ENCODE measurements around the gene TBCK.

DNA sequence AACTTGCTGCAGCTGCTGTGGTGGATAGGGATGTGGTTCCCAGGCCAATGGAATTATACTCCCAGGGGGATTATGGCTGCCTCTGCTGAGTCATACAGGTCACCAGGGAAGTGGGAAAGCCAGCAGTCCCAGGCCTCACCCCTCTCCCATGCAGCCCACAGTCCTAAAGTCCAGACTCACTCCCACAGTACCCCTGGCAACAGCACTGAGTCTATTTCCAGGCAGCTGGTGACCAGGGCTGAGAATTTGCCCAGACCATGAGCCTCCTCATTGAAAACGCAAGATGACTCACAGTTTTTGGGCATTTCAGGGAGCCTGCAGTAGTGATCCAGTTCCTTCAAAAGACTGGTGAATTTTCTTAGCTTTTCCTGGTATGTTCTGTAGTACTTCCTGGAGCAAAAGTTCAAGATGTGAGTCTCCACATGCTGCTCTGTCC is 283.1 kb downstream of the TBCK start:
- TF ChIP-seq, protein P1, sequence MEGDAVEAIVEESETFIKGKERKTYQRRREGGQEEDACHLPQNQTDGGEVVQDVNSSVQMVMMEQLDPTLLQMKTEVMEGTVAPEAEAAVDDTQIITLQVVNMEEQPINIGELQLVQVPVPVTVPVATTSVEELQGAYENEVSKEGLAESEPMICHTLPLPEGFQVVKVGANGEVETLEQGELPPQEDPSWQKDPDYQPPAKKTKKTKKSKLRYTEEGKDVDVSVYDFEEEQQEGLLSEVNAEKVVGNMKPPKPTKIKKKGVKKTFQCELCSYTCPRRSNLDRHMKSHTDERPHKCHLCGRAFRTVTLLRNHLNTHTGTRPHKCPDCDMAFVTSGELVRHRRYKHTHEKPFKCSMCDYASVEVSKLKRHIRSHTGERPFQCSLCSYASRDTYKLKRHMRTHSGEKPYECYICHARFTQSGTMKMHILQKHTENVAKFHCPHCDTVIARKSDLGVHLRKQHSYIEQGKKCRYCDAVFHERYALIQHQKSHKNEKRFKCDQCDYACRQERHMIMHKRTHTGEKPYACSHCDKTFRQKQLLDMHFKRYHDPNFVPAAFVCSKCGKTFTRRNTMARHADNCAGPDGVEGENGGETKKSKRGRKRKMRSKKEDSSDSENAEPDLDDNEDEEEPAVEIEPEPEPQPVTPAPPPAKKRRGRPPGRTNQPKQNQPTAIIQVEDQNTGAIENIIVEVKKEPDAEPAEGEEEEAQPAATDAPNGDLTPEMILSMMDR (IDR thresholded peaks at IDR 0.05), result no peak
- TF ChIP-seq POLR2A (IDR thresholded peaks at IDR 0.05), result no peak

Measured in uterus (tissue), 2 donors.